Panc1 (cell line): Measurements from ENCODE around the gene PROSER3. TPM values are rescaled to one million over a fixed set of nuclear protein-coding genes. Genes with fewer than 3 reads are reported as not detected.

Experiments used
- ATAC-seq: fragments of 200-7000 bp; cut with Tn5 transposase; 2 replicates; pipeline ENCODE4 v1.9.1; 2020; ENCODE audit warnings: mild to moderate bottlenecking, moderate library complexity
- BruUV-seq: library from RNA; stranded (reverse); fragments of 400-500 nt; replicated peaks from 2 replicates; lab custom pipeline; 2021; lab: Mats Ljungman, UMichigan
- CTCF ChIA-PET: fragments of 300-600 bp; sonication (Branson Sonifier 250); formaldehyde crosslinking; loops from one replicate; lab custom pipeline; 2022; ENCODE audit warnings: antibody characterized with exemption; lab: Charles Lee
- POLR2A ChIA-PET: fragments of 300-600 bp; sonication (Branson Sonifier 250); formaldehyde crosslinking; loops from one replicate; lab custom pipeline; 2022; ENCODE audit warnings: antibody characterized with exemption; lab: Charles Lee
- DNase-seq: peaks from one replicate; pipeline ENCODE4 v3.0.0-alpha.2; 2010; ENCODE audit warnings: low read depth, low spot score
- H3K27ac ChIP-seq: 2 replicates; pipeline ENCODE4 v1.5.1; 2011; ENCODE audit warnings: mild to moderate bottlenecking, low read length, inconsistent platforms
- H3K27me3 ChIP-seq: fragments of 200-500 bp; sonication (Bioruptor generic); 2 replicates; pipeline ENCODE4 v1.6.0; 2014; ENCODE audit warnings: low read length, inconsistent platforms; ENCODE audit not compliant: control insufficient read depth, insufficient read depth
- H3K36me3 ChIP-seq: fragments of 200-500 bp; sonication (Bioruptor generic); 2 replicates; pipeline ENCODE4 v1.5.1; 2014; ENCODE audit warnings: inconsistent platforms, mild to moderate bottlenecking, low read length, moderate library complexity; ENCODE audit not compliant: control insufficient read depth, insufficient read depth
- H3K4me1 ChIP-seq: 2 replicates; pipeline ENCODE4 v1.5.1; 2011; ENCODE audit warnings: inconsistent platforms, mild to moderate bottlenecking, low read length, moderate library complexity; ENCODE audit not compliant: control insufficient read depth, insufficient read depth
- H3K4me3 ChIP-seq, 2 experiments: 2 replicates each; pipeline ENCODE4 v1.5.1; 2011 to 2012; ENCODE audit warnings: low read depth in 2 of 2, low read length in 2 of 2, mild to moderate bottlenecking in 2 of 2, inconsistent platforms in 1 of 2, moderate library complexity in 1 of 2
- H3K9me3 ChIP-seq: fragments of 200-500 bp; sonication (Bioruptor generic); 2 replicates; pipeline ENCODE4 v1.5.1; 2014; ENCODE audit warnings: low read depth, mild to moderate bottlenecking, inconsistent platforms, low read length, moderate library complexity; ENCODE audit not compliant: control insufficient read depth, insufficient read depth
- POLR2AphosphoS5 ChIP-seq: IDR thresholded peaks from 2 replicates; pipeline ENCODE4 v1.6.1; 2012; ENCODE audit warnings: mild to moderate bottlenecking, low read depth, low read length, moderate library complexity
- SIN3A ChIP-seq: IDR thresholded peaks from 2 replicates; pipeline ENCODE4 v1.6.1; 2012; ENCODE audit warnings: low read depth, mild to moderate bottlenecking, low read length, moderate library complexity, borderline replicate concordance; ENCODE audit not compliant: insufficient read depth
- TCF7L2 ChIP-seq: IDR thresholded peaks from 2 replicates; pipeline ENCODE4 v1.6.1; 2011; ENCODE audit warnings: mild to moderate bottlenecking, low read depth, low read length, inconsistent platforms
- in situ Hi-C: cut with HindIII; loops from 2 replicates; pipeline ENCODE4 v1.10.0; 2016; ENCODE audit warnings: low sequenced_read_pairs, low pct_unique_long_range_greater_than_20kb
- intact Hi-C: fragments of 100-400 bp; cut with micrococcal nuclease; formaldehyde crosslinking; loops from one replicate; pipeline ENCODE4 v1.10.0; 2022; ENCODE audit not compliant: unreplicated experiment
- total RNA-seq: library from RNA; stranded (reverse); gene quantifications from one replicate; pipeline ENCODE4 v1.2.1, GENCODE V29; 2021; ENCODE audit not compliant: unreplicated experiment
- TF ChIP-seq, protein P1 (sequence below), 2 experiments: IDR thresholded peaks; 2 replicates each; pipeline ENCODE4 v1.6.1; 2011 to 2012; ENCODE audit warnings: low read depth in 2 of 2, control low read depth in 1 of 2, low read length in 1 of 2, mild to moderate bottlenecking in 1 of 2, moderate library complexity in 1 of 2; ENCODE audit not compliant: insufficient read depth in 1 of 2
- TF ChIP-seq, protein P2 (sequence below): fragments of 450-650 bp; IDR thresholded peaks from 2 replicates; pipeline ENCODE4 v1.5.1; 2017; ENCODE audit warnings: mild to moderate bottlenecking

The PROSER3 gene
- total RNA-seq, 1 experiment from 2014 or later = 63.9 TPM

DNA sequence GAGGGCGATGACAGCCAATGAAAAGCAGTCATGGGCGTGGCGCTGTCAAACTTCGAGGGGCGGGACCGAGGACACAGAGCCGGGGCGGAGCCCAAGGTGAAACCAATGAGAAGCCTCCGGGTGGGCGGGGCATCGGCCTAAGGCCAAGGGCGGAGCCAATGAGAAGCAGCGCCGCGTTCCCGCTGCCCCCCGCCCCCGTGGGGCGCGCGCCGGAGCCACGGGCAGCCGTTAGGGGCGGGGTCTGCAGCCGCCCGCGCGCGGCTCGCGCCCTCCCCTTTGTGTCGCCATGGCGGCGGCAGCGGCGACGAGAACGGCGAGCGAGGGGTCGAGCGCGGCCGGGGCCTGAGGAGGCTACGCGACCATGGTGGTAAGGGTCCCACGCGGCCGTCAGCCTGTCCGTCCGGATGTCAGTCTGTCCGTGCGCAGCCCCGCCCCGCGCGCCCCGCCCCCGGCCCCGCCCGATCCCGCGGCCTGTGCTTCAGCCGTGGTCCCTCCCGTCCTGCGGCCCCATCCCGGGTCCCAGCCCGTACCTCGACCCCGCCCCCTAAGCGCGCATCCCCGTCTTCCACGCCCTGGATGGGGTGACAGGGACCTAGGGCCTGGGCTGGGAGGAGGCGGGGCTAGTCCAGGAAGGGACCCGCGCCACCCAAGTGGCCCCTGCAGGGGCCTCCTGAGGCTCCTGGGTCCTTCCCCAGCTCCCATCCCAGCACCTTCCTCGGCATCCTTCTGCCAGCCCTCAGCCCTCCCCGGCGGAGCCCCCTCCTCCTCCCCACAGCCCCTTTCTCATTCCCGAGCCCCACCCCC lies 17.5 kb downstream of the PROSER3 start, which contains the start of gene ARHGAP33:
Gene ARHGAP33 (plus strand): TSS at position 267 of the 804 bp plus-strand sequence. CDS start 95 bp downstream, at position 362.
- H3K27me3 ChIP-seq = no peaks in the 10 kb centered on the region
- no peaks in the 10 kb centered on the region for H3K36me3 ChIP-seq
- intact Hi-C loops = no loop called here
- TF ChIP-seq, protein P1, sequence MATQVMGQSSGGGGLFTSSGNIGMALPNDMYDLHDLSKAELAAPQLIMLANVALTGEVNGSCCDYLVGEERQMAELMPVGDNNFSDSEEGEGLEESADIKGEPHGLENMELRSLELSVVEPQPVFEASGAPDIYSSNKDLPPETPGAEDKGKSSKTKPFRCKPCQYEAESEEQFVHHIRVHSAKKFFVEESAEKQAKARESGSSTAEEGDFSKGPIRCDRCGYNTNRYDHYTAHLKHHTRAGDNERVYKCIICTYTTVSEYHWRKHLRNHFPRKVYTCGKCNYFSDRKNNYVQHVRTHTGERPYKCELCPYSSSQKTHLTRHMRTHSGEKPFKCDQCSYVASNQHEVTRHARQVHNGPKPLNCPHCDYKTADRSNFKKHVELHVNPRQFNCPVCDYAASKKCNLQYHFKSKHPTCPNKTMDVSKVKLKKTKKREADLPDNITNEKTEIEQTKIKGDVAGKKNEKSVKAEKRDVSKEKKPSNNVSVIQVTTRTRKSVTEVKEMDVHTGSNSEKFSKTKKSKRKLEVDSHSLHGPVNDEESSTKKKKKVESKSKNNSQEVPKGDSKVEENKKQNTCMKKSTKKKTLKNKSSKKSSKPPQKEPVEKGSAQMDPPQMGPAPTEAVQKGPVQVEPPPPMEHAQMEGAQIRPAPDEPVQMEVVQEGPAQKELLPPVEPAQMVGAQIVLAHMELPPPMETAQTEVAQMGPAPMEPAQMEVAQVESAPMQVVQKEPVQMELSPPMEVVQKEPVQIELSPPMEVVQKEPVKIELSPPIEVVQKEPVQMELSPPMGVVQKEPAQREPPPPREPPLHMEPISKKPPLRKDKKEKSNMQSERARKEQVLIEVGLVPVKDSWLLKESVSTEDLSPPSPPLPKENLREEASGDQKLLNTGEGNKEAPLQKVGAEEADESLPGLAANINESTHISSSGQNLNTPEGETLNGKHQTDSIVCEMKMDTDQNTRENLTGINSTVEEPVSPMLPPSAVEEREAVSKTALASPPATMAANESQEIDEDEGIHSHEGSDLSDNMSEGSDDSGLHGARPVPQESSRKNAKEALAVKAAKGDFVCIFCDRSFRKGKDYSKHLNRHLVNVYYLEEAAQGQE (IDR thresholded peaks at IDR 0.05; ENCODE audit: insufficient read depth in 1 of 2, low read depth in 2 of 2, low read length in 1 of 2) = no peak
- TF ChIP-seq SIN3A = peak; percentile 96; the same call in 1 of the 2 replicates
- peak; percentile 67 for TF ChIP-seq POLR2AphosphoS5
- in situ Hi-C loops = no loop called here
- ATAC-seq = peak; percentile 97
- BruUV-seq = no TSS peak
- peak within 1 kb of the TSS; percentile 24; the same call in 1 of the 2 replicates for H3K27ac ChIP-seq
- ChIA-PET POLR2A (interaction anchor here (0.6 kb wide), 1 partner anchor 31 kb away, joined by 9 read pairs; no protein-coding TSS in a partner anchor), CTCF (no interaction called here)
- H3K4me3 ChIP-seq = peak within 1 kb of the TSS; percentile 54 to 65
- H3K9me3 ChIP-seq = no peaks in the 10 kb centered on the region
- H3K4me1 ChIP-seq = peaks cover 11% of the 10 kb centered on the region; the same call in 1 of the 2 replicates
- peak; percentile 72 for DNase-seq

DNA sequence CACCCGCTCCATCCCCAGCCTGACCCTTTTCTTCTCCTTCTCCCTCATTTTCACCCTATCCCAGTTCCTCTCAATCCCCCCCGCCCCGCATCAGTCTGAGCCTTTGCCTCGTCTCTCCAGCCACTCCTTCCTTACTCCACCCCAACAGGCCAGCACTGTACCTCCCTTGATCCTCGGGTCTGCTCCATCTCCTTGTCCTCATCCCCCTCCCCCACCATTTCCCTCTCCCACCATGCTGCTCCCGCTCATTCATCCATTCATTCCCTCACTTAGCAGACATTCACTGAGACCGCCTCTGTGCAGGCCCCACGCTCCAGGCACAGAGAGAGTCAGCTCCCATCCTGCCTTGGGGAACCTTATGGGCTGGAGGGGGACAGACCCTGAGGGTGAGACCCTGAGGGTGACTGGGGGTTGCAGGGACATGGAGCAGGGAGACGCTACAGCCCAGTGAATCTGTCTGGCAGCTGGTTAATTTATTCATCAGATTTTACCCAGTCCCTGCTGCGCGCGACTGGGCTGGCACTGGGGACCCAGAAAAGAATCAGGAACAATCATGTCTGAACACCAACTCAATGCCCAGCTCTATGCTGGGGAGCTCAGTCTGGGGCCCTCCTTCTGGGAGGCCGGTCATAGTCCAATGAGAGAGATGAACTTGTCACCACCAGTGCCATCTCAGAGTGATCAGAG lies 18.3 kb downstream of the PROSER3 start:
- CTCF ChIA-PET = interaction anchor here (0.5 kb wide), 1 partner anchor 82 kb away, joined by 4 read pairs; no protein-coding TSS in a partner anchor
- Histone ChIP-seq H3K36me3 (no peaks in the 10 kb centered on the region), H3K9me3 (no peaks in the 10 kb centered on the region), H3K4me1 (peaks cover 11% of the 10 kb centered on the region; the same call in 1 of the 2 replicates), H3K27ac (peak overlapping the region; percentile 24; the same call in 1 of the 2 replicates), H3K27me3 (no peaks in the 10 kb centered on the region), H3K4me3 (peak overlapping the region; percentile 54 to 65)
- no peak for ATAC-seq
- in situ Hi-C loops (no loop called here), intact Hi-C loops (no loop called here)
- TF ChIP-seq SIN3A (no peak), TCF7L2 (no peak), POLR2AphosphoS5 (no peak)
- TF ChIP-seq, protein P1 (IDR thresholded peaks at IDR 0.05; ENCODE audit: insufficient read depth in 1 of 2, low read depth in 2 of 2, low read length in 1 of 2) = no peak
- TF ChIP-seq, protein P2, sequence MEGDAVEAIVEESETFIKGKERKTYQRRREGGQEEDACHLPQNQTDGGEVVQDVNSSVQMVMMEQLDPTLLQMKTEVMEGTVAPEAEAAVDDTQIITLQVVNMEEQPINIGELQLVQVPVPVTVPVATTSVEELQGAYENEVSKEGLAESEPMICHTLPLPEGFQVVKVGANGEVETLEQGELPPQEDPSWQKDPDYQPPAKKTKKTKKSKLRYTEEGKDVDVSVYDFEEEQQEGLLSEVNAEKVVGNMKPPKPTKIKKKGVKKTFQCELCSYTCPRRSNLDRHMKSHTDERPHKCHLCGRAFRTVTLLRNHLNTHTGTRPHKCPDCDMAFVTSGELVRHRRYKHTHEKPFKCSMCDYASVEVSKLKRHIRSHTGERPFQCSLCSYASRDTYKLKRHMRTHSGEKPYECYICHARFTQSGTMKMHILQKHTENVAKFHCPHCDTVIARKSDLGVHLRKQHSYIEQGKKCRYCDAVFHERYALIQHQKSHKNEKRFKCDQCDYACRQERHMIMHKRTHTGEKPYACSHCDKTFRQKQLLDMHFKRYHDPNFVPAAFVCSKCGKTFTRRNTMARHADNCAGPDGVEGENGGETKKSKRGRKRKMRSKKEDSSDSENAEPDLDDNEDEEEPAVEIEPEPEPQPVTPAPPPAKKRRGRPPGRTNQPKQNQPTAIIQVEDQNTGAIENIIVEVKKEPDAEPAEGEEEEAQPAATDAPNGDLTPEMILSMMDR = no peak
- no TSS peak for BruUV-seq
- DNase-seq = no peak
- POLR2A ChIA-PET = interaction anchor here (0.6 kb wide), 1 partner anchor 32 kb away, joined by 9 read pairs; no protein-coding TSS in a partner anchor
